ENCODE results near the gene KLHL14.
A peak's percentile ranks its signal among the peaks of the same experiment; 100 is the strongest.

KLHL14 gene

GRCh38 chr18:32770054-32770665, 2.7 kb downstream of the KLHL14 start:
- peak; percentile 16 for DNase-seq (ENCODE audit: low read depth, low spot score)

GRCh38 chr18:32769586-32770053, 3.2 kb downstream of the KLHL14 start:
- no peak for DNase-seq (ENCODE audit: low read depth, low spot score)

DNA sequence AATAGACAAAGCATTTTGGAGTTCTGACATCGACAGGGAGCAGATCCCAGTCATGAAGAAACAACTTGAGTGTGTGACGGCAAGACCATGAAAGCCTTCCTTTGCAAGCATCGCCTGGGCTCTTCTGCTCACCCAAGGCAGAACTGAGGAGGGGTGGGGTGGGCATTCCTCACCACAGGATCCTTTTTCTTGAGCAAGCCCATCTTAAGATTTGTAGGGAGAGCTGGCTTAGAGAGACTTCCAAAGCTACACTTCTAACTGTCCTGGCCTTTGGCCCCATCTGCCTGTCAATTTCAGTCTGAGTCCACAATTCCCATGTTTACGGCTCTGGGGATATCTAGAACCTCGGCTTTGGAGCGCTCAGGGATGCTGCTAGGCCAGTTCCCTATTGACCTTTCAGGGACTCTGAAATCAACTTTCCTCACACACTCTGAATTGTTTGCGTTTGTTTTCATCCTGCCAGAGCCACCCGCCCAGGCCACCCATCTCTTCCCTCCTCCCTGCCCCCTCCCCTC, 3.7 kb downstream of the KLHL14 start:
- DNase-seq (ENCODE audit: low read depth, low spot score), result no peak

GRCh38 chr18:32767400-32767799, 5.4 kb downstream of the KLHL14 start:
- DNase-seq (ENCODE audit: low read depth, low spot score), result no peak

DNA sequence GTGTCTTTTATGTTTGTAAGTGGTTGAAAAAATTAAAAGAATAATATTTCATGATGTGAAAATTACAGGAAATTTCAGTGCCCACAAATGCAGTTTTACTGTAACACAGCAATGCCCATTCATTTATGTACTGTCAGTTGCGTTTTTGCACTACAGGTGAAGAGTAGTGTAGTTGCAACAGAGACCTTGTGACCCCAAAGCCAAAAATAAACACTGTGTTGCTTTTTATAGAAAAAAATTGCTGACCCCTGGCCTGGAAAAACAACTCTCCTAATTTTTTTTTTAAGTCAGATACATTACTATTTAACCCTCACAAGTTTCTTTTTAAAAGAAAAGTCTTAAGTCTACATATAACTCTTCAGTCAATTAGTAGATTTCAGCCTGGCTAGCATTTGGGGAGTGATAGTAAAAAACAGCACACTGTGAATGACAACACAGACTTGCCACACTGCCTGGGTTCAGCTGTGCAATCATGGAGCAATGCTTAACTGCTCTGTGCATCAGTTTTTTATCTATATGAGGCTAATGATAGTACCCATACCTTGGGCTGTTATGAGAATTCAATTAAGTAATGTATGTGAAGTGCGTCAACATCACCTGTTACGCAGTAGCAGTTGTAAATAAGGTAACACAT, 8.1 kb downstream of the KLHL14 start:
- no peak for DNase-seq (ENCODE audit: low read depth, low spot score)

- no peak for DNase-seq (ENCODE audit: low read depth, low spot score)
Observed at GRCh38 chr18:32763293-32763692, 9.5 kb downstream of the KLHL14 start.

DNA sequence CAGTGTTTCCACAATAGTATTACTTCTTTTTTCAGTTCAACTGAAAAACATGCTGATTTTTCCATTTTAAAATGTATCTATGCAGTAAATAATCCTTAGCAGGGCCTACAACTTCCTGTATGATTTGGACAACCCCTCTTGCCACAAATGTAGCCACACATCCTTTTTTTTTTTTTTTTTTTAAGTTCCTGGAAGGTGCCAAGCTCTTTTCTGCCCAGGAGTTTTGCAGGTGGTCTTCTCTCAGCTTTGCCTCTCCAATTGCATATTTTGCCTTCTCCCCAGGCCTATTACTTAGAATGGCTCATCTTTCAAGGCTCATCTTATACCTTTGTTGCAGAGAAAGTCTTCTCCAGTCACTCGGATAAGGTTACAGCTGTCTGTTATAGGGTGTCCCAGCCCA, 11.6 kb downstream of the KLHL14 start:
- no peak for DNase-seq (ENCODE audit: low read depth, low spot score)

- DNase-seq (ENCODE audit: low read depth, low spot score), result no peak
Observed at GRCh38 chr18:32760391-32760790, 12.4 kb downstream of the KLHL14 start.

DNA sequence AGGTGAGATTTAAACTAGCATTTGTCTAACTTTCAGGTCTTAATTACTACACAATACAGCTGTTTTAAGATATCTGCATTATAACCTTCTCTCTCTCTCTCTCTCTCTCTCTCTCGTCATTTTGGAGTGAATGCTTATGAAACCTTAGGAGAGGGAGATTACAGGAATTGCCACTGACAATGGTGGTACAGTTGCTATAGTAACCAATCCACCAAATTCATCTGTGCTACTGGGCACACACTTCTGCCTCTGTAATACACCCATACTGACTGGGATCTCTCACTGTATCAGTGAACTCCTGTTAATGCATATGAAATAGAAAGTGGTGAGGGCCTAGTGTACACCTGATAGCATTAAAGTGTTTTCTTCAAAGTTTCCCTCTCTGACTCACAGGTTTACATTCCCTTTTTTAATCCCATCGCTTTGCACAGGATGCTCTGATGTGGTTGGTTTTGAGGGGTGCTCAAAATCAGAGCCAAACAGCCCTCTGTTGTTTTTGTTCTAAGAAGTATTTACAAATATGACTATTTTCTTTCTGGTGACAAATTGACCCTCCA, 13.1 kb downstream of the KLHL14 start:
- no peak for DNase-seq (ENCODE audit: low read depth, low spot score)

- DNase-seq (ENCODE audit: low read depth, low spot score), result no peak
Observed at GRCh38 chr18:32754508-32755263, 18.1 kb downstream of the KLHL14 start.

GRCh38 chr18:32753656-32754260, 19.1 kb downstream of the KLHL14 start:
- DNase-seq (ENCODE audit: low read depth, low spot score), result no peak

DNA sequence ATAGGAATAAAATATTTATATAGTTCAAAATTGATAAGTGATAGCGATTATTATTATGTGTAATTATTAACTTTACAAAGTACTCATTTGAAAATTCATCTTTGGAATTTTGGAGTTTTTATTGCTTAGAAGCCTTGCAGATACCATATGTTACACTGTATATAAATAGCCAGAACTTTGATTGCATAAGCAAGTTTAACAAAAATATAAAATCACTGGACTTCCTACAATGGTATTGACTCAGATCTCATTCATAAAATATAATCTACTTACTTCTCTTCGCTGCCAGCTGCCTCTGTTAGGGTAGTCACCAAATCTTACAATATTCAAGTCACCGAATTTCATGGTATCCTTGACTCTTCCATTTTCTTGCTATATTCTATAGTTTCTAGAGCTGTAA, 22.5 kb downstream of the KLHL14 start:
- no peak for DNase-seq (ENCODE audit: low read depth, low spot score)

DNA sequence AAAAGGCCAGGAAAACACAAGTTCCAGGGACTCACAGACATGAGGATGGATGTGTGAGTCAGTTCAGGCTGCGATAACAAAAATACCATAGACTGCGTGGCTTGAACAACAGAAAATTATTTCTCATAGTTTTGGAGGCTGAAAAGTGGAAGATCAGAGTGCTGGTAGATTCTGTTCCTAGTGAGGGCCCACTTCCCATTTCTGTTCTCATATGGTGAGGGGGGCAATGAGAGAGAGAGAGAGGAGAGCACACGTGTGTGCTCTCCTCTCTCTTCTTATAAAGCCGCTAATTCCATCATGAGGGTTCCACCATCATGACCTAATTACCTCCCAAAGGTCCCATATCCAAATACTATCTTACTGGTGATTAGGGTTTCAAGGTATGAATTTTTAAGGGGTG, 23.0 kb downstream of the KLHL14 start:
- no peak for DNase-seq (ENCODE audit: low read depth, low spot score)

- DNase-seq (ENCODE audit: low read depth, low spot score), result peak; percentile 60
Observed at GRCh38 chr18:32742579-32742978, 30.2 kb downstream of the KLHL14 start.

DNA sequence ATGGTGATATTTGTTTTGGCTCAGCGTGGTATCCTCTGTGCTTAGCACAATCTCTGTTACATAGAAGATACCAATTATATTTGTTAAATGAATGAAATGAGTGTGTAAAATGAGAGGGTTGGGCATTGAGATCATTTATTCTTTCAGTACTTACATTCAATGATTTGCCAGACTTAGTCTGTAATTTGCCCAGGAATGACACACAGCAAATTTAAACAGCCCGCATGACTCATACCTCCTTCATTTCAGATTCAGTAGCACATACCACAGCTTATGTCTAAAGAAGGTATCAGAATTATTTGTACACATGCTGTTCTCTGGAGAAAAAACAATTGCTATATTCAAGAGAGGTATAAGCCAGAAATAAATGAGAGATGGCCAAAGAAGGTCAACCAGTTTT, 37.0 kb downstream of the KLHL14 start:
- DNase-seq (ENCODE audit: low read depth, low spot score), result peak; percentile 85

DNA sequence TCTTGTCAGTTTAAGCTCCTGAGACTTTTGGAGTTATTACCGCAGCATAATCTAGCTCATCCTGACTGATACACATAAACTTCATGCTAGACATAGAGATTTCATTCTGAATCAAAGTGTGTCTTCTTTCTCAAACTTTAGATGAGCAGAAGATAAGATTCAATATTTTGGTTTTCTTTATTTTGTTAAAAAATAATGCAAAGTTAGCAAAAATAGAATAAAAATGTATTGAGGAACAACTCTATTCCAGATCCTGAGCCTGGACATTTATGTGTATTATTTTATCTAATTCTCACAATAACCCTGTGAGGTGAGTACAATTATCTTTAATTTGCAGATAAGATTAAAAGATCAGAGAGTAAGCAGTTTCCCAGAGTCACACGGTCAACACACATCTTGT, 38.4 kb downstream of the KLHL14 start:
- DNase-seq (ENCODE audit: low read depth, low spot score), result no peak

DNA sequence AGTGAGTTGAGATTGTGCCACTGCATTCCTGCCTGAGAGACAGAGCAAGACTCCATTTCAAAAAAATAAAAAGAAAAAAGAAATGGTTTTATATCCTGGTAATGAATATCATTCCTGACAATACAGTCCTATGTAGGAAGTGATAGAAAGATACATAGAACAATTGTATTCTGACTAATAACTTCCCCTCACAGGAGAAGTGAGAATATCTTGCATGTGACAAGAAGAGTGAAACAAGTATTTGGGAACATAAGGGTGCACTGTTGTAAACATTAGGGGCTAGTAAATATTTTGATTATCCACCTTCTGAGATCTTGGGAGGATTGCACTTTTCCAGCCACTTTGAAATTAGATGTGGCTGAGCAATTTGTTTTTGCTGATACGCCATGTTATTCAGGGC, 40.7 kb downstream of the KLHL14 start:
- no peak for DNase-seq (ENCODE audit: low read depth, low spot score)

DNA sequence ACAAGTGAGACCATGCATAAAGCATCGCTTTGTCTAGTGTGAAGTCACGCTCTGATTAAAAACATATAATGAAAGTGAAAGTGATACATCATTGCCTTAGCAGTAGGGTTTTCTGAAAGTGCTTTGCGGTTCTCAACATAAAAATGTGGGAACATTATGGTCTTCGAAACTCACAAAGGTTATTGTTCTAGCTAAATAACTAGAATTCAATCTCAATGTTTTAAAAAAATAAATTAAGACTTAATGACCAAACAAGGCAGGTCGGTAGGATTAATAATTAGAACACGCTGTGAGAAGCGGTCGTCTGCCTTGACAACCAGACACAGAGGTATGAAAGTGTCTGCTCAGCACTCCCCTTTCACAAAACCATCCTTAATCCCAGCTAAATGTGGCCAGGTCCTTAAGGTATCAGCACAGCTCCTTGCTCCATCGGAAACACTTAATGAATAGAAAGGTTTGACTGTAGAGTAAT, 42.2 kb downstream of the KLHL14 start:
- peak; percentile 55 for DNase-seq (ENCODE audit: low read depth, low spot score)

DNA sequence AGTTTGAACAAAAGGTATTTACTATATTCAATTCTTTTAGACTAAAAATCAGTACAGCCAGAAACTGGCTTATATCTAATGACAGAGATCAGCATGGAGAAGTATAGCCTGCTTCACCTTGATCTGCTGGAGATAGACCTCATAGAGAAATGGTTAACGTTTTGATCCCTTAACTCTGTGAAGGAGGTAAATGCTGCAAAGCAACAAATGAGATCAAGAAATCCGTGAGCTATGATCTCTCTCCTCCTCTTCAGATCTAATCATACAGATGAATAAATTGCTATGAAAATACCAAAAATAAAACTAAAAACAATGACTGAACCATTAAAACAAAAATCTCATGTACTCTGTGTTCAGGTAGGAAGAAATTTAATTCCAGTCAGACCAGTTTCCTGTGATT, 42.8 kb downstream of the KLHL14 start:
- DNase-seq (ENCODE audit: low read depth, low spot score), result peak; percentile 10

DNA sequence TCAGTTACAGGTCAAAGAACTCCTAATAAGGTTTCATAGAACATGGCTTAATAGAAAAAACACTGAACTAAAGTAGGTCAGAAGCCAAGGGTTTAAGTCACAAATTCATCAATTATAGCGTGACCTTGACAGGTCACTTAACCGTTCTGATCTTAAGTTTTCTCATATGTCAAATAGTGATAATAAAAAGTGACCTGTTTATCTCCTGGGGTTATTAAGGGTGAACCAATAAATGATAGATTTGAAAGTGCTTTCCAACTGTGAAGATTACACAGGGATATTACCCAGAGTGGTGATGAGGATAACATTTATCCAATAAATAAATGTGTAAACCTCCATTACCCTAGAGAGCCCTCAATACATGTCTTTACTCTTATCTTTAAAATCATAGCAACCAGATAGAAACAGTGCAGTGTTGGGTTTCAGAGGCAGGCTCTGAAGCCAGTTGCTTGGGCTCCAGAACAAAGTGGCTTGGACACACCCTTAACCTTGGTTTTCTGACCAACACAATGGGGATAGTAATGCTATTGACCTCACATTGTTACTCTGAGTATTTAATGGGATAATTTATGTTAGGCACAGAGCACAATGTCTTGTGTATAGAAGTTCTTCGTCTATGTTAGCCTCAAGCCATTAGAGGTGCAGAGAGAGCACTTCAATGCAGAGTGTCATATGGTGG, 48.6 kb downstream of the KLHL14 start:
- DNase-seq (ENCODE audit: low read depth, low spot score), result no peak

DNA sequence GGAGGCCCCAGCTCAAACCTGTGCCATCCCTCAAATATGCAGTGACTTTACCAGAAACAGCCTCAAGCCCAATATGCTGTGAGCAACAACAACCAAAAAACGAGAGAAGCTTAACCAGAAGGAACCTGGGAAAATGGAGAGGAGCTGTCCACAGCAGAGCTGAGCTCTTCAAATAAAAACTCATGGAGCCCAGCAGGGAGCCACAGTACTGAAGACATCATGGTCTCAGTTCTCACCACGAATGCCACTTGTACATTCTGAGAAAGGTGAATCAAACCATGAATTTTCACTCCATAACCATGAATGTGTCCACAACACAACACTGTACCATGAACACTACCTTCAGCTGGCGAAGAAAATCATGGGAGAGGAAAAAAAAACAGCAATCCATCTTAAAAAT, 50.5 kb downstream of the KLHL14 start:
- DNase-seq (ENCODE audit: low read depth, low spot score), result no peak

Measured in astrocyte of the hippocampus (primary cell).